HG03175 (cell line): ENCODE measurements around the gene DDC.

ENCODE experiments used
- ATAC-seq: cut with Tn5 transposase; IDR thresholded peaks from one replicate; pipeline ENCODE4 v1.9.1; 2021; ENCODE audit warnings: mild to moderate bottlenecking, moderate library complexity; ENCODE audit not compliant: unreplicated experiment

Gene DDC

DNA sequence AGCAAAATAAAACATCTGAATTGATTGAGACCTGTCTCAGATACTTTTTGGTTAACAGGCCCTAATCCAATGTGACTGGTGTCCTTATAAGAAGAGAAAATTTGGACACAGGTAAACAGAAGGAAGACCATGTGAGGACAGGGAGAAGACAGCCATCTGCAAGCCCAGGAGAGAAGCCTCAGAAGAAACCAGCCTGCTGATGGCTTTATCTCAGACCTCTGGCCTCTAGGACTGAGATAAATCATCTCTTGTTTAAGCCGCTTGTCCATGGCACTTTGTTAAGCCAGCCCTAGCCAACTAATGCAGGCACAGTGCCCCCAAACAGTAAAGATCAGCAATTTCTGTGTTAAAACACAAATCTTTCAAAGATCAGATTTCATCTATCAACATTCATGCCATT is 73.3 kb downstream of the DDC start:
- no peak for ATAC-seq

DNA sequence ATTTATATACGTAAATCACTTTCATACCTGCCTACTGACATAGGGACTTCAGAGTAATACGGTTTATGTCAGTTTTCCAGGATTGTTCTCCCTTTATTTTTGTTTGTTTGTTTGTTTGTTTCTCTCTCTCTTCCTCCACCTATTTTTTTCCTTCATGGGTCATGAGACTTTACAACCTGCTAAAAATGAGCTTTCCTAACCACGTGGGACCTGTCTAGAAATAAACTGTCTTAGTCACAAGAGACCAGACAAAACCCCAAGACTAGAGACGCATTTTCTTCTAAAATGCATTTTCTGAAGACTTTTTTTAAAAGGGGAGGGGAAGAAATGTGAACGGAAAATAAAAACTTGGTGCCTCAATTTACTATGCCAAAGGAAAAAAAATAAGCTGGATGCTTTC is 74.0 kb downstream of the DDC start:
- ATAC-seq, result no peak

DNA sequence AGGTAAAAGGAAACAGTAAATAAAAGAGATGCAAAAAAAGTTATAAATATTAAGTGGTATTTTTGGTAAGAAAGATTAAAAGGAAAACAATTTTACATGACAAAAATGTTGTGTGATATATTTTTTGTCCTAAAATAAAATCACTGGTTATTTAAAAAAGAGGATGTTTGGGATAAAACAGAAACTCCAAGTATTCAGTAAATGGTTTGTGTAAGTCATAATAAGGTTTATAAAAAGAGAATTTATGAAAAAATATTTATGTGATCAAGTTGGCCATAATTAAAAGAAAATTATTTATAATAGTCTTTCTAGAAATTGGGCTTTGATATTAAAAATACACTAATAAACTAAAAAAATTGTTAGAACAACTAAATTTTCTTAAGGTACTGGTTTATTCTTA is 76.8 kb downstream of the DDC start:
- ATAC-seq, result no peak

DNA sequence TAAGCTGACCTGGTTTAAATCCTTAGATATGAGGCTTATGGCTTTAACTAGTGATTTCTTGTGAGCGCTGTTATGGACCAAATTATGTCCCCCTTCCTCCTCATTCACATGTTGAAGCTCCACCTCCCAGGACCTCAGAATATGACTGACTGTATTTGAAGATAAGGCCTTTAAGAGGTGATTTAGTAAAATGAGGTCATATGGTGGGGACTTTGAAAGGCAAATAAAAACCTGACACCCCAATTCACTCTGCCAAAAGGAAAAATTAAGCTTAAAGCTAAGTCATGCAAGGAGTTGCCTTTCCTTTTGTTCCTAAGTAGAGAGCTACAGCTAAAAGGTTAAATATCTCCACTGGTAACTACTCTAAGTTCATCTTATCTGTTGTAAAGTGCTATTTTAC is 78.7 kb downstream of the DDC start:
- no peak for ATAC-seq

DNA sequence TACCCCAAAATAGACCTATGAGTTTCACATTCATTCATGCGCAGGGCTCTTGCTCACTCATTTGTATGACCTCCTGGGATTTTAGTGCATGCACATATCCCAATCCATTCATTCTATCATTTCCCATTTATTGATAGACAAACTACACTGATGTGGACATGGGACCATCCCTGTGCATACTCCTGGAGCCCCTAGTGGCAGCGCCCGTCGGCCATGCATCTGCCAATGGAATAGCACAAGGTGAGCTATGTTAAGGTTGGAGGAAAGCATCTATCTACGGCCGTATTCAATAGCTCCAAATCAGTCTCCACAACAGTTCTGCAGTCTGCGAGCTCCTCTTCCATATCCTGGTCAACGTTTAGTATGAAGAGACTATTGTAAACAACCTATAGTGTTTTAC is 83.3 kb downstream of the DDC start:
- ATAC-seq, result no peak

DNA sequence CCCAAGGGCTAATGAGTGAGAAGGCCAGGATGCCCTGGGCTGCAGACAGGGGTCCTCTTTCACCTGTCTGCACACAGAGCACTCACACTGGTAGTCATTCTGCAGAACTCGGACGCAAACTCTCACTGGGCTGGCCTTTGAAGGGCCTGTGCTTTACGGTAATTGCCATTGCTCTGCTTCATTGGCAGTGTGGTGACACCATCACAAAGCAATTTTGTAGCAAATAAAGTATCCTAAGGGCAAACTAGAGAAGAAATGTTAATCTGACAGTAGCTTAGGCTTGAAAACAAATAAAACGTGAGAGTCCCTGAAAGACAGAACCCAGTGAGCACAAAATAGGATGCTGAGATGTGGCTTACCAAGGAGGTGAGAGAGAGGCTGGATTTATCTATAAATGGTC is 84.4 kb downstream of the DDC start:
- ATAC-seq, result no peak

DNA sequence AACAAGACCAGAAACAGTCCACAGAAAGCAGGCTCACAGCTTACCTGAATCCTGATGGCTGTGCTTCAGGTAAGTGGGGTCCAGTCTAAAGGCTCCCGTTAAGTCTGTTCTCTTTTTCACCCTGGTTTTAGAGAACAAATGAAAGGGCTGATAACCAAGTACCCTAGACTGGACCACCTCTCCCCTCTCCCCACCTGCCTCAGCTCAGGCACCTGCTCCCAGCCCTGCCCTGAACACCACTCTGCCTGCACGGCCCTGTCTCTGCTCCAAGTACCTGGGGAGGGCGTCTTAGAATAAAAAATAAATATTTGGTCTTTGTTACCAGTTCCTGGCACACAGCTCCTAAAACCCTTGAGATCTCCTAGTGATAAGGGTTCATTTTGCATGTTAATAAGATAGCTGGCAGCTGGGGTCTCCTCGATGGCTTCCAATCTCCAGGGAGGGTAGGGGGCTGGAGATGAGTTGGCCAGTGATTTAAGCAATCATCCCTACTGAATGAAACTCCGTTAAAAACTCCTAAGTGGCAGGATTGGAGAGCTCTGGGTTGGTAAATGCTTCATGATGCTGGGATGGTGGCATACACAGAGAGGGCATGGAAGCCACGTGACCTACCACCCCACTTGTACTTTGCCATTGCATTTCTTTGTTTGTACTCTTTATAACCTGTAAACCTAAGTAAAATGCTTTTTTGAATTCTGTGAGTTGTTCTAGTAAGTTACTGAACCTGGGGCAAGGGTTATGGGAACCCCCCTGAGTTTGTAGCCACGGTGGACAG is 85.3 kb downstream of the DDC start:
- no peak for ATAC-seq

DNA sequence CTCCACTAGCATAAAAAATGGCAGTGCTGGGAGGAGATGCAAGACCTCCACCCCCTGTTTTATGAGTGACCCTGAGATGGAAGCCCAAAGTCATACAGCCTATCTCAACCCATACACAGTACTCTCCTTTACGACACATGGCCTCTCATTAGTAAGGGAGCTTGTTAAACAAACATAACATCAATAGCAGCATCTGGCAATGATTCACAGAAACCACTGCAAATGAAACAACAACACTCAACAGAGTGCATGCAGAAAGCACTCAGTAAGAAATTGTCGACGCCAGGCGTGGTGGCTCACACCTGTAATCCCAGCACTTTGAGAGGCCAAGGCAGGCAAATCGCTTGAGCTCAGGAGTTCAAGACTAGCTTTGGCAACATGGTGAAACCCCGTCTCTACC is 87.6 kb downstream of the DDC start:
- no peak for ATAC-seq

DNA sequence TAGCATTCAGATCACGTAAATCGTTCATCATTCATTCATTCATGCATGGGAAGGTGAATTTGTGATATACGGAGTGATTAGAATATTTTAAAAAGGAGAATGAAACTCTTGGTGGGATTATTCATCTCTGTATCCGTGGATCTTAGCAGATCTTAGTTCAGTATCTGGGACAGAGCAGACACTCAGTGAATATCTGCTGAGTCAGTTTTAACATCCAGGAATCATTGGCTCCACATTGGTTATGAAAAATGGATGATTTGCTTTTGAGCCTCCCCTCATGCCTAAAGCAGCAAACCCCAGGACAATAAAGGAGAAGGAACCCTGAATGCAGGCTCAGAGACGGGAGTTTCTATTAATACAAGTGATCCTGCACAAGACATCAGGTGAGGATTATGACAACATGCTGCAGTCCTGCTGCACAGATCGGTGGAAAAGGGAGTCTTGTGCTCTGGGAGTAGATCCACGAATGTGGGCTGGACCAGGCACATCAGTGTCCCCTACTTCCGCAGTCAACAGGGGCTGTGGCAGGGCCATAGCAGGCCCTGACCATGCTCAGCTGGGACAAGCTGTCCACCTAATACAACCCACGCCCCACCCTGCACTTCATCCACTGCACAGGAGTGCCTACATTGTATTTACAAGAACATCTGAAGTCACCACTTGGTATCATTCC is 88.1 kb downstream of the DDC start:
- no peak for ATAC-seq

DNA sequence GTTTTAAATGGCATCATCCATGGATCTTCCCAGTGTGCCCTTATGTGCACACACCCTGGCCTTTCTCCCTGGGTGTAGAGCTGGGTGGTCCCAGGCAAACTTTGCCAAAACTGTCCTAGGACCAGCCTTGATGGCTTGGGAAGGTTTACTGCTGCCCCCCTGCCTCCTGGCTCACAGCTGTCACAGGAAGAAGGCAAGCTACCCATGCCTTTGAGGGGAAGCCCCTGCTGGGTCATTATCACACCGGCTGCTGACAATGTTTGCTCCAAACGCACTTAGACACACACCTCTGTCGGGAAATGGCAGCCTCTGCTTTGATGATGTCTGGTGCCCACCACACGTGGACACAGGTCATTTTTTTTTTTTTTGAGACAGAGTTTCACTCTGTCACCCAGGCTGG is 89.9 kb downstream of the DDC start:
- ATAC-seq, result peak; percentile 40

DNA sequence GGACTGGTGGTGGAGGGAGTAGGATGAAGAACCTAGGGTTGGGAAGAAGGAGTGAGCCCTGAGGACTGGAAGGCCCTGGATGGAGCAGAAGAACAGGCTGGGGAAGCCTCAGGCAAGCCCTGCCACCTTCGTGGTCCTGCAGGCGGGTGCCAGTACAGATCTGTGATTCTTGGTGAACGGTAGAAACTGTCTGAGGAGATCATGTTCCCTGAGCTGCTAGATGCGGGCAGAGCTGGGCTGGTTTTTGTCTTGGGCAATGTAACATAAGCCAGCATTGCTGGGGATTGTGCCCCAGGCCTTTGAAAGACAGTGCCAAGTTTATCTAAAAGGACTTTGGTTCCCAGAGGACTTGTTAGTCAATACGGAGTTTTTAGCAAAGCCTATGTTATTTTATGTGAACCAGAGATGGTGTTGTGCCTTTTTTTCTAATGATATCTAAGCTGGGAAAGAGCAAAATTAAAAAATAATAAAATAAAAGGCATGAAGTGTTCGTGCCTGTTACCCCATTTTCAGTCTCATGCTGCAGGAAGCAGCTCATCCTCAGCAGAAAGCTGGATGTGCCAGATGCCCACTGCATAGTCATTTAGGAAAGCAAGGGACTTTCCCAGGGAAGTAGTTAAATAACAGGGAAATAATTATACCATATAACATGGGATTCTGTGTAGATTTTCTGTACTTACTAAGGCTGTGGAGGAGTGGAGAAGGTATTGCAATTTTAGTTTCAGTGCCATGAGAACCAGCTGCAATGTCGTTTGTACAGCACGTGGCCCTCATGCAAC is 90.6 kb downstream of the DDC start:
- no peak for ATAC-seq

DNA sequence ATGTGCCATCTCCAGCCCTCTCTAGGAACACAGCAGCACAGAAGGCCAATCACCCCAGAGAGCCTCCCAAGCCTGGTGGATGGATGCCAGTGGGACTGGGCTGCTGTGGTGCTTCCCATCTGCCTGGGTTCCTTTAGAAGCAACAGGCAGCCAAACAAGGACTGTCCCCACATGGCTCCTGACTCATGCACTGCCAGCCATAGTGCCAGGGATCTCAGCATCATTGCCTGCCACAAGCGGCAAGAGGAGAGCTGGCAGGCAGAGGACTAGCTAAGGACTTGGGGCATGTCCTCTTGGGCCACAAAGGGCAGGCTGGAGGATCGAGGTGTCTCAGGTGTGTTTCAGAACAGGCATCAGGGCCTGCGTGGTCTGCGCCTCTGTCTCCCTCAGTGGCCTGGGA is 91.7 kb downstream of the DDC start:
- no peak for ATAC-seq

DNA sequence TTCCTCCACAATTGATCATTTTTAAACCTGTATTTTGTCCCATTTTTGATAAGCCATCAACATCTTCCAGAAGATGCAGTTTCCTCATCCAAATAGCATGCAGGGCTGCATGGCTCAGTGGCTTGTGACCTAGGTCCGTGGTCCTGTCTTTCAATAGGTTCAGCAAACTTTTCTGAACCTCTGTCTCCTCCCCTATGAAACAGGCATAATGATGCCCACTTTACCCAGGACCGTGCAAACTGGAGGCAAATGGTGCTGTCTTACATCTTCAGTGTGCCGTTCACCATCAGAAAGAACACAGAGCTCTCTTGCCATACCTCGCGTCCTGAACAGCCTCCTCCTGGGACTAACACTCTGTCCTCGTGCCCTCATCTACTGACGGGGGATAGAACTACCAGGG is 92.8 kb downstream of the DDC start:
- ATAC-seq, result no peak

DNA sequence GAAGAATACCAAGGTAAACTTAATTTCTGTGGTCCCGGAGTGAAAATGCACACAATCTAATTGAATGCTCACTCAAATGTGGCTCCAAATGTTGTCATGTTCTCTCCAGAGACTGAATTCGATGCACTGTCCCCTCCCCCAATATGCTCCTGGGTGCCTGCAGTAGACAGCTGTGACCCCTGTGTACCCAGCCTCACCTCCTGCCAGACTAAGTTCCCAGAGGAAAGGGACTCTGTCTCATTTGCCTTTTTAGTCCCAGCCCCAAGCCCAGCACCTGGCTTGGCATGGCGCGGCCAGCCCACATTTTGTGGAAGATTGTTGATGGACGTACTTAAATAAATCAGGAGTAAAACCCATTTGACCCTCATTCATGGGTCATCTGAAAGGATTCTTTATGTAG is 93.2 kb downstream of the DDC start:
- ATAC-seq, result no peak

DNA sequence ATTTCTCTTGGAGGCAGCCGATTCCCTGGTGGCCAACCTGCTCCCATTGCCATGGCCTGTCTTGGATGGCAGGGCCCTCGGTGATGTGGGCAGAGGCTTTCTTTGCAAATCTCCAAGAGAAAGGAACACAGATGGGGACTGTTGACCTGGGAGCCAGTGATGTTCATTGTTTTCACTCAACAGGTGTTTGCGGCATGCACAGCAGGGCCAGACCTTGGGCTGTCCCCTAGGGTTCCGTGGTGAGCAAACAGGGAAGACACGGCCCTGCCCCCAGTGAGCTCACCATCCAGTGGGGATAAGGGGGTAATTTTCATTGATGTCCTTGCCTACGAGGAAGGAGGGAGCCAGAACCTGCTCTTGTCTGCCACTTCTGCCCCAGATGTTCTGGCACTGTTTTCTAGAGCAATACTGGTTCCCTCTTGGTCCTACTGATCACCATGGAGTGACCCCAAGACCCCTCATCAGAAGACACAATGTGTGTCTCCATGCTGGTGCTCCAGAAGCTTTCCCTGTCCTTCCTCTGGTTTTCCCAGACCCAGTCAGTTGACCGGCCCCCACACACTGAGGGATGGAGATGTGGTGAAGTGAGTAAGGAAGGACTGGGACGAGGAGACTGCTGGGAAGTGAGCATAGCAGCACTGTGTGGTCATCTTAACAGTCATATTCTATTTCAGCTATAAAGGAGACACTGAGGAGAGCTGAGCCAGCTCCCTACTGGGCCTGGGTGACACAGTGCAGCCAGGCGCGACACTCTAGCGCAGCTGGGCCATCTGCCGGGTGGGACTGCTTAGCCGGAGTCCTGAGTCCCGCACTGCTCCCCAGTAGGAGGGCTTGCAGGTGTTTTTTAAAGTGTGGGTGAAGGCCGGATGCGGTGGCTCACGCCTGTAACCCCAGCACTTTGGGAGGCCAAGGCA is 94.7 kb downstream of the DDC start:
- no peak for ATAC-seq

DNA sequence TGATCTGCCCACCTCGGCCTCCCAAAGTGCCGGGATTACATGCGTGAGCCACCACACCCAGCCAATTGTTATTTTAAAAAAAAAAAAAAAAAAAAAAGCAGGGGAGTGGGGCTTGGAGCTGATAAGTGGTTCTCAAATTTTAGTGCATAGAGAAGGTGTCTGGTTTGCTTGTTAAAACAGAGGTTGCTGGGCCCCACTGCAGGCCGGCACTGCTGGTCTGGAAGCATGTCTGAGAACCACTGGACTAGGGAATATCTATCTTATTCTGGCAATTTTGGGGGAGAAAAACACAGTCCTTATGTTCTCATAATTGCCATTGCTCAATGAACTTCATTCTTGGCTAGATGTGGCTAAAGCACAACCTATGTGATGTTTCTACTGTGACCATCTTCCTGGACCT is 96.0 kb downstream of the DDC start:
- ATAC-seq, result no peak

DNA sequence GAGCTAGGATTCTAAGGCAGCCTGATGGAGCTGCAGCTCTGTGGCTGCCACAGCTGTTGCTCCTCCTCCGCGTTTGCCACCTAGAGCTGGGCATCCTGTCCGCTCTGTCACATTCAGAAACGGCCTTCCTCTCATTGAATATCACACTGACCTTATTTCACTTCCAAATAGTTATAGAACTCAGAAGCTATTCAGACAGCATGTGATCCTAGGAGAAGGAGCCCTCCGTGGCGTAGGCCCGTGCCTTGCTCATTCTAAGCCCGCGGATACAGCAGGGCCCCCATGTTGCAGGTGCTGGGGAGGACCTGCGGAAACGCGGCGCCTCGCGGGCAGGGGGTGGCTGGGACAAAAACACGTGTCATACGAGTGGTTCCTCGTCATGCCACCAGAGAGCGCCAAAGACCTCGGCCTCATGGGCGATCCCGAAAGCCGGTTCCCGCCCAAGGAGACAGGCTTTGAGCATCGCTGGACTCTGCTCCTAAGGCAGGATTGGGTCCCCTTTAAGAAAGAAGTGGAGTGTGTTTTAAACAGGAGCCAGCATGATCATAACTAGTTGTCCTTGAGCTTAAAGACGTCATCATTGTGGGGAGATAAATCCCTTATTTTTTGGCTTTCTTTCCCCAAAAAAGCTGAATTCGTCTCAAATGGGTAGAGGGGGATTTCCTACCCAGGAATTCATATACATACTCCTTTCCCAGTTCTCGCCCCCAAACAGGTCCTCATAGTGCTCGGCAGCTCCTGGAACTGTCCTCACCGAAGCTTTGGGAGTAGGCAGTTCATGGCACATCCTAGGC is 97.2 kb downstream of the DDC start:
- peak; percentile 88 for ATAC-seq

DNA sequence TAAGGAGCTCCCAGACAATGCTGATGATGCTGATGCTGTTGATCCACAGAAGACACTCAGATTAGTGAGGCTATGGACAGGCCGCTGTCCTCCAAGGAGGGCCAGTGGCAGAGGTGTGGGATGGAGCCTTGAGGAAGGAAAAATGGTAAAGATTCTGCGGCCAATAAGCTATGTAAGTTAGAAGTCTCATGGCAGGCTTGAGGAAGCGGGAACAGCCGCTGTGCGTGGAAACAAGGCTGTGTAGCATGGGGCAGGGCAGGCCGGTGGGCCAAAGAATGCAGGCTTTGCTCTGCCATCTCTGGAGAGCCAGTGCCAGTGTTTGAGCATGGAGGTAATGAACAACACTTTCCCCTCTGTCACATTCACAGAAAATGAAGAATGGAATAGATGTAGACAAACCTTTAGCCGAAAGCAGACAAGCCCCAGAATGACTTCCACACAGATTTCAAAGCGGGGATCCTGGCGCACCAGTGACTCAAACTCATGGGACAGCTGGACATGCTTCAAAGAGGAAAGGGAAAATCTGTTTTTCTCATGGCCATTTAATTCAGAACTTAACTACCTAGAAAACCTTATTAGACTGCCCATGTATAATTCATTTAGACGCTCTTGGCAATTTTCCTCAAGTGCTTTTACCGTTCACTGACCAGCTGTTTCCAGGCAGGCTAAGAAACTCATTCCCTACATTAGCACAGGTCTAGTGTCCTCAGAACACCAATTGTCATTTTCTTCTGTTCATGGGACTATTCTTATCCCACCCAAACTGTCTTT is 98.2 kb downstream of the DDC start:
- ATAC-seq, result no peak

DNA sequence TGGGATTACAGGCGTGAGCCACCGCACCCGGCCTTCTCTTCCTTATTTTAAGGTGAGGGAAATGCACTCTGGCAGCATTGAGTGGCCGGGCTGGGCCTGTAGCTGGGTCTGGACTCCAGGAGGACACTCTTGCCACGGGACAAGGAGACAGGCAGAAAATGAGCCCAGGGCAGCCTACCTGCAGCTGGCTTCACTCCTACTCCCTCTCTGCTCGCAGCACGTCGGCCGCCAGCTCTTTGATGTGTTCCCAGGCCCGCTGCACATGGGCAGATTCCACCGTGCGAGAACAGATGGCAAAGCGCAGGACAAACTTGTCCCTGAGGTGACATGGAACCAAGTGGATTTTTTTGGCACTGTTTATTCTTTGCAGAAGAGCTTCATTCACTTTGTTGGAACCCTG is 102.2 kb downstream of the DDC start:
- ATAC-seq, result no peak
